ENCODE data around the gene MAGI3. TPM values are rescaled to one million over a fixed set of nuclear protein-coding genes. Genes with fewer than 3 reads are reported as not detected.

The MAGI3 gene
- polyA plus RNA-seq, 2 of the 4 experiments (the other 2 are of a cell fraction), result 3.8 to 7.9 TPM

GRCh38 chr1:113369040-113369439 lies 21.3 kb upstream of the MAGI3 start:
- Histone ChIP-seq H3K4me2 (no peak overlapping the region), H3K4me1 (no peaks in the 10 kb centered on the region), H3K4me3 (no peak overlapping the region), H3K9me3 (no peaks in the 10 kb centered on the region), H3K27ac (no peak overlapping the region)
- FAIRE-seq (no peak), DNase-seq (ENCODE audit: low read depth in 1 of 2, low spot score in 1 of 2) (no peak), ATAC-seq (no peak)
- POLR2A ChIA-PET, result no interaction called here
- CTCF ChIA-PET, result no interaction called here
- TF ChIP-seq SREBF2 (IDR thresholded peaks at IDR 0.05), result no peak
- no peak for TF ChIP-seq JUNB (IDR thresholded peaks at IDR 0.05)
- TF ChIP-seq RFX5 (IDR thresholded peaks at IDR 0.05), result no peak
- no peak for TF ChIP-seq HOXB5 (CRISPR knock-in tag; IDR thresholded peaks at IDR 0.05)
- no peak for TF ChIP-seq KDM1A (IDR thresholded peaks at IDR 0.05; ENCODE audit: low read depth)
- no peak for TF ChIP-seq CTCF (IDR thresholded peaks at IDR 0.05)
- TF ChIP-seq, protein P1, sequence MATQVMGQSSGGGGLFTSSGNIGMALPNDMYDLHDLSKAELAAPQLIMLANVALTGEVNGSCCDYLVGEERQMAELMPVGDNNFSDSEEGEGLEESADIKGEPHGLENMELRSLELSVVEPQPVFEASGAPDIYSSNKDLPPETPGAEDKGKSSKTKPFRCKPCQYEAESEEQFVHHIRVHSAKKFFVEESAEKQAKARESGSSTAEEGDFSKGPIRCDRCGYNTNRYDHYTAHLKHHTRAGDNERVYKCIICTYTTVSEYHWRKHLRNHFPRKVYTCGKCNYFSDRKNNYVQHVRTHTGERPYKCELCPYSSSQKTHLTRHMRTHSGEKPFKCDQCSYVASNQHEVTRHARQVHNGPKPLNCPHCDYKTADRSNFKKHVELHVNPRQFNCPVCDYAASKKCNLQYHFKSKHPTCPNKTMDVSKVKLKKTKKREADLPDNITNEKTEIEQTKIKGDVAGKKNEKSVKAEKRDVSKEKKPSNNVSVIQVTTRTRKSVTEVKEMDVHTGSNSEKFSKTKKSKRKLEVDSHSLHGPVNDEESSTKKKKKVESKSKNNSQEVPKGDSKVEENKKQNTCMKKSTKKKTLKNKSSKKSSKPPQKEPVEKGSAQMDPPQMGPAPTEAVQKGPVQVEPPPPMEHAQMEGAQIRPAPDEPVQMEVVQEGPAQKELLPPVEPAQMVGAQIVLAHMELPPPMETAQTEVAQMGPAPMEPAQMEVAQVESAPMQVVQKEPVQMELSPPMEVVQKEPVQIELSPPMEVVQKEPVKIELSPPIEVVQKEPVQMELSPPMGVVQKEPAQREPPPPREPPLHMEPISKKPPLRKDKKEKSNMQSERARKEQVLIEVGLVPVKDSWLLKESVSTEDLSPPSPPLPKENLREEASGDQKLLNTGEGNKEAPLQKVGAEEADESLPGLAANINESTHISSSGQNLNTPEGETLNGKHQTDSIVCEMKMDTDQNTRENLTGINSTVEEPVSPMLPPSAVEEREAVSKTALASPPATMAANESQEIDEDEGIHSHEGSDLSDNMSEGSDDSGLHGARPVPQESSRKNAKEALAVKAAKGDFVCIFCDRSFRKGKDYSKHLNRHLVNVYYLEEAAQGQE (IDR thresholded peaks at IDR 0.05), result no peak
- no peak for TF ChIP-seq HES2 (IDR thresholded peaks at IDR 0.05)
- no peak for TF ChIP-seq CHD2 (IDR thresholded peaks at IDR 0.05; ENCODE audit: low read length, partially characterized antibody)
- no peak for TF ChIP-seq CBX2 (IDR thresholded peaks at IDR 0.05; ENCODE audit: borderline replicate concordance, low read depth)
- no peak for TF ChIP-seq MAFK (IDR thresholded peaks at IDR 0.05; ENCODE audit: partially characterized antibody)
- TF ChIP-seq CHD4 (IDR thresholded peaks at IDR 0.05; ENCODE audit: borderline replicate concordance), result no peak

- H3K4me1 ChIP-seq, result no peaks in the 10 kb centered on the region
- ATAC-seq (no peak), FAIRE-seq (no peak), DNase-seq (ENCODE audit: low read depth in 1 of 2, low spot score in 1 of 2) (no peak)
- WGBS (ENCODE audit: missing lambda C conversion rate), result 100% methylated on average over 1 of the region's 1 CpG
- no peak for TF ChIP-seq CEBPB (IDR thresholded peaks at IDR 0.05)
- no peak for TF ChIP-seq HDAC2 (IDR thresholded peaks at IDR 0.05)
- no peak for TF ChIP-seq HES2 (IDR thresholded peaks at IDR 0.05)
- no peak for TF ChIP-seq SMC3 (IDR thresholded peaks at IDR 0.05)
- TF ChIP-seq NR3C1 (IDR thresholded peaks at IDR 0.05), result no peak
- TF ChIP-seq, protein P1 (IDR thresholded peaks at IDR 0.05), result no peak
- TF ChIP-seq JUN (IDR thresholded peaks at IDR 0.05), result no peak
- TF ChIP-seq BHLHE40 (IDR thresholded peaks at IDR 0.05; ENCODE audit: low read depth, low read length), result no peak
- no peak overlapping the region for H3K4me3 ChIP-seq
- no peak overlapping the region for H3K4me2 ChIP-seq
- no peak overlapping the region for H3K27ac ChIP-seq
- ChIA-PET CTCF (no interaction called here), POLR2A (no interaction called here)
- H3K9me3 ChIP-seq, result no peaks in the 10 kb centered on the region
Measured at GRCh38 chr1:113369699-113370098, 20.6 kb upstream of the MAGI3 start.

Measured in A549 (cell line).